ACHN (cell line): ENCODE measurements around the gene KIAA0232.
"Not testable (repeated sequence)": the region's sequence is repeated elsewhere in the genome, so short reads cannot be mapped to it uniquely, and the experiment has no call there.

Source experiments
- DNase-seq: peaks from one replicate; pipeline ENCODE4 v3.0.0-alpha.2; 2015
- in situ Hi-C: cut with HindIII; loops from 2 replicates; pipeline ENCODE4 v1.10.0; 2017; ENCODE audit warnings: low sequenced_read_pairs, low pct_ligation_motif_present, low pct_unique_long_range_greater_than_20kb

The KIAA0232 gene

GRCh38 chr4:6902318-6903042, 120.0 kb downstream of the KIAA0232 start:
- DNase-seq, result no peak
- in situ Hi-C loops, result no loop called here

- no peak for DNase-seq
- in situ Hi-C loops, result no loop called here
These were observed 123.3 kb downstream of the KIAA0232 start for GRCh38 chr4:6905516-6906445.

GRCh38 chr4:6906486-6906885, 124.0 kb downstream of the KIAA0232 start:
- in situ Hi-C loops, DNase-seq: not testable (repeated sequence)

GRCh38 chr4:6907658-6908191, 125.2 kb downstream of the KIAA0232 start:
- in situ Hi-C loops, result no loop called here

GRCh38 chr4:6908432-6909112, 126.0 kb downstream of the KIAA0232 start:
- in situ Hi-C loops, result no loop called here
- no peak for DNase-seq

More at GRCh38 chr4:6907658-6908191, 125.2 kb downstream of the KIAA0232 start:
- DNase-seq, result peak; percentile 25

- peak; percentile 76 for DNase-seq
- in situ Hi-C loops, result no loop called here
These were observed 126.8 kb downstream of the KIAA0232 start, which contains the start of gene TBC1D14 for GRCh38 chr4:6909113-6909969. Gene TBC1D14 (plus strand): TSS chr4:6909826. CDS start chr4:6923390, 13,564 bp downstream.

- in situ Hi-C loops, result no loop called here
- DNase-seq, result peak; percentile 29
These were observed 127.4 kb downstream of the KIAA0232 start for GRCh38 chr4:6909970-6910339.

- DNase-seq, result peak; percentile 37
- in situ Hi-C loops, result no loop called here
These were observed 127.9 kb downstream of the KIAA0232 start for GRCh38 chr4:6910340-6910959.

- in situ Hi-C loops, result no loop called here
- no peak for DNase-seq
These were observed 128.7 kb downstream of the KIAA0232 start for GRCh38 chr4:6910960-6911874.

GRCh38 chr4:6911917-6912316, 129.4 kb downstream of the KIAA0232 start:
- in situ Hi-C loops, result not testable (repeated sequence)

GRCh38 chr4:6912441-6912840, 129.9 kb downstream of the KIAA0232 start:
- in situ Hi-C loops, result no loop called here
- no peak for DNase-seq

More at GRCh38 chr4:6911917-6912316, 129.4 kb downstream of the KIAA0232 start:
- DNase-seq, result not testable (repeated sequence)

- in situ Hi-C loops, result no loop called here
- DNase-seq, result no peak
These were observed 130.9 kb downstream of the KIAA0232 start for GRCh38 chr4:6913350-6913905.

- in situ Hi-C loops, result no loop called here
- DNase-seq, result no peak
These were observed 131.9 kb downstream of the KIAA0232 start for GRCh38 chr4:6914448-6914847.

- in situ Hi-C loops, result no loop called here
These were observed 132.8 kb downstream of the KIAA0232 start for GRCh38 chr4:6915041-6916005.

GRCh38 chr4:6916069-6916586, 133.6 kb downstream of the KIAA0232 start:
- in situ Hi-C loops, result no loop called here
- no peak for DNase-seq

More at GRCh38 chr4:6915041-6916005, 132.8 kb downstream of the KIAA0232 start:
- DNase-seq, result no peak
